GM10266 (cell line): ENCODE results near the gene MPV17L2.

Experiments
- DNase-seq: peaks from one replicate; pipeline ENCODE4 v3.0.0; 2012; ENCODE audit errors: extremely low spot score
- CTCF ChIP-seq: IDR thresholded peaks from 2 replicates; pipeline ENCODE4 v1.5.1; 2012; ENCODE audit warnings: mild to moderate bottlenecking, low read depth; ENCODE audit not compliant: control insufficient read depth, insufficient read depth; ENCODE audit errors: missing control alignments

Gene MPV17L2

DNA sequence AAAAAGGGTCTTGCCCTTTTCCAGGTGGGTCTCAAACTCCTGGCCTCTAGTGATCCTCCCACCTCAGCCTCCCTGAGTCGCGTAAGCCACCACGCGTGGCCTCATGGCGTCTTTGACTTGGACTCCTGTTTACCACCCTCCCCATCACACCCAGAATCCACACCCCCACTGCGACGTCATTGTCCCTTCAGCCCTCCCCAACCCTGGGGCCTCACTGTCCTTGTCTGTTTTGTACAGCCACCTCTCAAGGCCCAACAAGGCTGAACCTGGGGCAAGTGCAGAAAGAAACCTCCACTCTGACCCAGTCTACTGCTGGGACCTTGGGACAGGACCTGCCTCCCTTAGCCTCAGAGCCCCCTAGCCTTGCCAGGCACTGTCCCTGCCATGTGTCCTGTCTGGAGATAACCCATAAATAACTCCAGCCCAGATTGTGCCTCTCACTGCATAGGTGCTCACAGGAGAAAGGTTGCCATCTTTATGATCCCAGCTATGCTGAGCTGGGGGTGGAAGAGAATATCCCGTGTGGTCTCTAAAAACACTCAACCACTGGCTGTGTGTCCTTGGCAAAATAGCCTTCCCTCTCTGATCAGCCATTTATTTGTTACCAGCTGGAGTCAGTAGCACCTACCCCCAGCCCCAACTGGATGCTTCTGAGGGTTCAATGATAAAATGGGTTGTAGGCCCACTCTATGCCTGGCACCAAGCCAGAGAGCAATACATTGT is 21.3 kb upstream of the MPV17L2 start:
- peak; percentile 62 for DNase-seq
- TF ChIP-seq CTCF, result no peak

GRCh38 chr19:18172331-18173053 is 20.5 kb upstream of the MPV17L2 start:
- DNase-seq, result no peak
- TF ChIP-seq CTCF, result no peak

DNA sequence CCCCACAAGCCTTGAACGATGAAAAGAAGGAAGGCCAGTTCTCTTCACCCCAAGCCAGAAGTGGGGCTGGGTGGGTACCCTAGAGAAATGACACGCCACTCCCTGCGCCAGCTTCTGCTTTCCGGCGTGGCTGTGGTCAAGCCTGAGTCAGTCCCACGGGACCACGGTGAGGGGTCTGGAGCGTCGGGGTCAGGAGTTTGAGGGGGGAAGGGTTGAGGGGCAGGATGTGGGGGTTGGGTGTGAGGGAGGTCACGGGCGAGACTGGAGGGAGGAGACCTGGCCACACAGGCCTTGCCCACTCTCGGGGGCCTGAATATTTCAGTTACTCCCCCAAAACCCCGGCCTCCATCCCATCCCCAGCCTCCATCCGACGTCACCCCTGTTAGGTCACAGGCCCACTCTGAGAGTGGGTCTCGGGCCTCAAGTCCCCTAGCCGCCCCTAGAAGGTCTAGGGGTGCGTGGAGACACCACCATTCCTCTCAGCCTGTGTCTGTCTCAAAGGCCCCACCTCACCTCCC is 19.9 kb upstream of the MPV17L2 start:
- DNase-seq, result no peak

GRCh38 chr19:18173572-18174288 is 19.3 kb upstream of the MPV17L2 start, which contains the start of gene IFI30:
TSS of gene IFI30 (plus strand) at chr19:18173813. CDS start at chr19:18173842, 29 bp downstream.
- no peak for TF ChIP-seq CTCF
- DNase-seq, result peak; percentile 85

More for the DNA sequence above, 19.9 kb upstream of the MPV17L2 start:
- no peak for TF ChIP-seq CTCF

GRCh38 chr19:18174983-18175382 is 18.0 kb upstream of the MPV17L2 start:
- DNase-seq, result no peak
- no peak for TF ChIP-seq CTCF

DNA sequence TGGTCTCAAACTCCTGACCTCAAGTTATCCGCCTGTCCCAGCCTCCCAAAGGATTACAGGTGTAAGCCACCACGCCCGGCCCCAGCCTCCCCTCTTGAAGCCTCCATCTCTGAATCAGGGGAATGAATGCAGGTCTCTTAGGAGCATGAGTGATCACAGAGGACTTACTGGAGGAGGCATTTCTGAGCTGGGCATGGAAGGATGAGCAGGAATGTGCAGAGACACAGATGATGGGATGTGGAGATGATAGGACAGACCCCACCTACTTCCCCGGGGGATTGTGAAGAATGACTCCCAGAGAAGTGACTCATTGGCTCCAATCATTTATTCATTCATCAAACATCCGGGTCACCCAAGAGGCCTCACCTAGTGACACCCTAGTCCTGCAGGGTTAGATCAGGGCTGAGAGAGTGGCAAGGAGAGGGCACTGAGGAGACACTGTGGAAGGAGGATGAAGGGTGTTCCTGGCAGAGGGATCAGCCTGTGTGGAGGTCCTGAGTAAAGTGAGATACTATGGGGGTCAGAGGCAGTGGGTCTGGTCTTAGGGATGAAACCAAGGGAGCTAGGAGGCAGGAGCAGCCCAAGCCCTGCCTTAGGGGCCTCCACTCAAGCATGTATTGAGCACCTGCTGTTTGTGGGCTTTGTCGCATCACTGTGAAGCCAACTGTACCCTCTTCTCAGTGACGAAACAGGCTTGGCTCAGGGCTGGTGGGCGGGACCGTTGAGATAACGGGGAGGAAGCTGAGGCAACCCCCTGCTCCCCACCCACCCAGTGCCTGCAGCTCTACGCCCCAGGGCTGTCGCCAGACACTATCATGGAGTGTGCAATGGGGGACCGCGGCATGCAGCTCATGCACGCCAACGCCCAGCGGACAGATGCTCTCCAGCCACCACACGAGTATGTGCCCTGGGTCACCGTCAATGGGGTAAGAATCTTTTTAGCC is 16.4 kb upstream of the MPV17L2 start:
- no peak for TF ChIP-seq CTCF

More for the DNA sequence above, 16.4 kb upstream of the MPV17L2 start:
- no peak for DNase-seq
